Right lobe of liver (tissue), 6 donors: ENCODE measurements around the gene CALY. TPM values are rescaled to one million over a fixed set of nuclear protein-coding genes. Genes with fewer than 3 reads are reported as not detected.

Experiments
- ATAC-seq, 4 donors: fragments of 200-7000 bp; cut with Tn5 transposase; one replicate each; pipeline ENCODE4 v1.9.1; 2020; ENCODE audit warnings: mild to moderate bottlenecking in 4 of 4, moderate library complexity in 4 of 4
- DNase-seq, 3 donors: peaks; one replicate each; pipeline ENCODE4 v3.0.0-alpha.2; 2020
- H3K27ac ChIP-seq, 3 donors: fragments of 200-600 bp; one replicate each; pipeline ENCODE4 v1.8.0; 2022
- H3K27me3 ChIP-seq, 2 donors: fragments of 200-600 bp; one replicate each; pipeline ENCODE4 v1.8.0; 2022
- H3K36me3 ChIP-seq, 4 donors: fragments of 200-600 bp; sonication (generic) in 1 of 4; one replicate each; pipeline versions ENCODE4 v1.5.1 to v1.8.0; 2017 to 2022; ENCODE audit warnings: control low read depth in 1 of 4
- H3K4me1 ChIP-seq, 4 donors: fragments of 200-600 bp; sonication (generic) in 1 of 4; one replicate each; pipeline versions ENCODE4 v1.5.1 to v1.8.0; 2017 to 2022; ENCODE audit warnings: control low read depth in 1 of 4
- H3K4me3 ChIP-seq, 3 donors: fragments of 200-600 bp; one replicate each; pipeline ENCODE4 v1.8.0; 2022
- H3K9me3 ChIP-seq, 4 donors: fragments of 200-600 bp; sonication (generic) in 1 of 4; one replicate each; pipeline versions ENCODE4 v1.5.1 to v1.8.0; 2017 to 2022; ENCODE audit warnings: control low read depth in 1 of 4
- POLR2A ChIP-seq: fragments of 450-650 bp; IDR thresholded peaks from one replicate; pipeline ENCODE4 v1.6.1; 2017; ENCODE audit warnings: antibody characterized with exemption, mild to moderate bottlenecking
- WGBS: methylation state at CpG from one replicate; pipeline ENCODE4 v1.1.6; 2018; ENCODE audit warnings: low coverage, low lambda C conversion rate; ENCODE audit not compliant: insufficient coverage; ENCODE audit errors: missing lambda C conversion rate; 5-methylcytosine and 5-hydroxymethylcytosine counted together
- intact Hi-C, 2 donors: fragments of 100-400 bp; cut with DNase I; formaldehyde crosslinking; loops; one replicate each; pipeline versions ENCODE4 v1.11.2 to v1.14.1; 2022
- total RNA-seq, 6 experiments: library from RNA; depleted of rRNA in 2 of 6; stranded (reverse); fragments of >200 nt in 2 of 6; fragmentation: NEBNext Ultra II Directional in 3 of 6; extraction: Animal tissue kit (Norgen Biotek cat#: 25700) in 3 of 6; gene quantifications; one replicate each; pipeline versions ENCODE4 v1.1.0 to v1.2.4, GENCODE V29; 2016 to 2023
- TF ChIP-seq, protein P1 (sequence below), 4 donors: fragments of 200-600 bp in 3 of 4; fragments of 450-650 bp in 1 of 4; IDR thresholded peaks; one replicate each; pipeline versions ENCODE4 v1.5.1 to v1.8.0; 2016 to 2022; ENCODE audit warnings: antibody characterized with exemption in 4 of 4, mild to moderate bottlenecking in 2 of 4
- donor health status: DM: no; HTN: yes; CAD: no.
- donor health status: DM: no; HTN: no; CAD: no.
- donor health status: DM: no; HTN: no; CAD: no.
- donor health status: DM: no; HTN: yes; CAD: no.
- donor health status: DM: no; HTN: yes; CAD: no.

CALY gene
- total RNA-seq, 6 experiments from 2014 or later: not detected

GRCh38 chr10:133280391-133281059, 56.2 kb downstream of the CALY start:
- TF ChIP-seq POLR2A: no peak
- TF ChIP-seq, protein P1, sequence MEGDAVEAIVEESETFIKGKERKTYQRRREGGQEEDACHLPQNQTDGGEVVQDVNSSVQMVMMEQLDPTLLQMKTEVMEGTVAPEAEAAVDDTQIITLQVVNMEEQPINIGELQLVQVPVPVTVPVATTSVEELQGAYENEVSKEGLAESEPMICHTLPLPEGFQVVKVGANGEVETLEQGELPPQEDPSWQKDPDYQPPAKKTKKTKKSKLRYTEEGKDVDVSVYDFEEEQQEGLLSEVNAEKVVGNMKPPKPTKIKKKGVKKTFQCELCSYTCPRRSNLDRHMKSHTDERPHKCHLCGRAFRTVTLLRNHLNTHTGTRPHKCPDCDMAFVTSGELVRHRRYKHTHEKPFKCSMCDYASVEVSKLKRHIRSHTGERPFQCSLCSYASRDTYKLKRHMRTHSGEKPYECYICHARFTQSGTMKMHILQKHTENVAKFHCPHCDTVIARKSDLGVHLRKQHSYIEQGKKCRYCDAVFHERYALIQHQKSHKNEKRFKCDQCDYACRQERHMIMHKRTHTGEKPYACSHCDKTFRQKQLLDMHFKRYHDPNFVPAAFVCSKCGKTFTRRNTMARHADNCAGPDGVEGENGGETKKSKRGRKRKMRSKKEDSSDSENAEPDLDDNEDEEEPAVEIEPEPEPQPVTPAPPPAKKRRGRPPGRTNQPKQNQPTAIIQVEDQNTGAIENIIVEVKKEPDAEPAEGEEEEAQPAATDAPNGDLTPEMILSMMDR (IDR thresholded peaks at IDR 0.05): no peak
- Histone ChIP-seq H3K4me1 (peaks cover 0 to 23% (median 8%) of the 10 kb centered on the region in 4 donors), H3K9me3 (no peaks in the 10 kb centered on the region), H3K4me3 (no peak overlapping the region), H3K36me3 (peaks cover 0 to 50% (median 26%) of the 10 kb centered on the region in 4 donors), H3K27ac (no peak overlapping the region), H3K27me3 (no peaks in the 10 kb centered on the region)
- 94% methylated on average over 8 of the region's 10 CpGs for WGBS
- ATAC-seq: no peak
- intact Hi-C loops: no loop called here
- DNase-seq: peak in 1 of 3 donors; percentile 52

- Histone ChIP-seq H3K27ac (peak overlapping the region in 2 of 3 donors; percentile 39 to 82), H3K4me1 (peaks cover 0 to 23% (median 8%) of the 10 kb centered on the region in 4 donors), H3K27me3 (no peaks in the 10 kb centered on the region), H3K9me3 (no peaks in the 10 kb centered on the region), H3K36me3 (peaks cover 0 to 40% (median 21%) of the 10 kb centered on the region in 4 donors), H3K4me3 (no peak overlapping the region)
- WGBS: 62% methylated on average over 9 of the region's 24 CpGs
- intact Hi-C loops: no loop called here
- TF ChIP-seq, protein P1 (IDR thresholded peaks at IDR 0.05): no peak
- no peak for TF ChIP-seq POLR2A
- DNase-seq (no peak), ATAC-seq (no peak)
Measured at GRCh38 chr10:133279326-133280226, 57.1 kb downstream of the CALY start.

DNA sequence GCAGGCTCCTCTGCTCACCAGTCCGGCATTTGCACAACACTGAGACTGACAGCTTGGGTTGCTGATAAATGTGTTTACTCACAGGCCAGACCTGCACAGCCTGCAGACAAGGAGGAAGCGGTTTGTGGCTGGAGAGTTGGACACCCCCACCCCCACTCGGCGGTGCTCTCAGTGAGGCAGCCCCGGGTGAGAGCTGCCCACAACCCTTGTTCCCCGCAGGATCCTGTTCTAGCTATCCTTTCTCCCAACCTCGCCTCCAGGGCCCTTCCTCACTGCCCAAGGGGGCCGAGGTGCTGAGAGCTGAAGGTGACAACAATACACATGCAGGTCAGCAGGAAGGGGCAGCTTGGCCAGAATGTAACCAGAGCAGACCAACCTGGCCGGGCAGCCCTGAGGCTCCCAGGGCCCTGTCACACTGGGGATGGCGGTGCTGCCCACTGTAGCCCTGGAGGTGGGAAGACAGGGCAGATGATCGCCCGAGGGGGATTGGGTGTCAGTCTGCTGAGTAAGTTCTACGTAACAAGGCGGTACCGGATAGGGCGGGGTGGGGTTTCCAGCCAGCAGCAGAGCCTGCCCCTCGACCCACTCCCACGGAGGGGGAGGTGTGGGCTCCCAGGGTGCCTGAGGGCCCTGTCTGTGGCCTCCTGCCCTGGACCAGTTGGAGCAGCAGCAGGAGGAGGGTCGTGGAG, 58.0 kb downstream of the CALY start:
- DNase-seq: peak; percentile 81 to 85 (median 82)
- ATAC-seq: peak; percentile 75 to 85 (median 80)
- TF ChIP-seq, protein P1 (IDR thresholded peaks at IDR 0.05): no peak
- TF ChIP-seq POLR2A: no peak

GRCh38 chr10:133277993-133278576, 58.6 kb downstream of the CALY start:
- peak; percentile 49 to 83 (median 79) for DNase-seq
- TF ChIP-seq POLR2A: no peak
- TF ChIP-seq, protein P1 (IDR thresholded peaks at IDR 0.05): no peak
- Histone ChIP-seq H3K36me3 (peaks cover 0 to 28% (median 11%) of the 10 kb centered on the region in 4 donors), H3K27me3 (no peaks in the 10 kb centered on the region), H3K27ac (peak overlapping the region in 1 of 3 donors; percentile 82), H3K4me3 (peak overlapping the region in 1 of 3 donors; percentile 29), H3K9me3 (no peaks in the 10 kb centered on the region), H3K4me1 (peaks cover 0 to 23% (median 8%) of the 10 kb centered on the region in 4 donors)
- intact Hi-C loops: no loop called here
- ATAC-seq: peak; percentile 56 to 77 (median 66)
- no CpG with 5 or more reads among the region's 12 CpGs for WGBS

More for the DNA sequence above, 58.0 kb downstream of the CALY start:
- intact Hi-C loops: no loop called here
- Histone ChIP-seq H3K9me3 (no peaks in the 10 kb centered on the region), H3K36me3 (peaks cover 0 to 32% (median 15%) of the 10 kb centered on the region in 4 donors), H3K27me3 (no peaks in the 10 kb centered on the region), H3K4me1 (peaks cover 0 to 23% (median 8%) of the 10 kb centered on the region in 4 donors), H3K27ac (peak overlapping the region; percentile 34 to 82 (median 39)), H3K4me3 (peak overlapping the region in 1 of 3 donors; percentile 29)
- 71% methylated on average over 11 of the region's 19 CpGs for WGBS
